ENCODE data around the gene C13orf46.

DNA sequence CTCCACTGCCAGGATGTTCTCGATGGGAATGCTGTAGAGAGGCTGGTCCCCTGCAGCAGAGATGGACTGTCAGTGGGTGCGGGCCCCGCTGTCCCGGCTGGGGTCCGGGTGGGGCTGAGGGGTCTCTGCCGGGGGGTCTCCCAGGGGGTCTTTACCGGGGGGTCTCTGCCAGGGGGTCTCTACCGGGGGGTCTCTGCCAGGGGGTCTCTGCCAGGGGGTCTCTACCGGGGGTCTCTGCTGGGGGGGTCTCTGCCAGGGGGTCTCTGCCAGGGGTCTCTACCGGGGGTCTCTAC is 25.7 kb upstream of the C13orf46 start:
- TF ChIP-seq EZH2phosphoT487 (IDR thresholded peaks at IDR 0.05; ENCODE audit: insufficient read depth, low read depth) (no peak), EZH2 (IDR thresholded peaks at IDR 0.05; ENCODE audit: insufficient read depth, poor library complexity, severe bottlenecking) (no peak)
